Right lobe of liver (tissue), 6 donors: ENCODE measurements around the gene MAML3. TPM values are rescaled to one million over a fixed set of nuclear protein-coding genes. Genes with fewer than 3 reads are reported as not detected.

Experiments
- ATAC-seq, 4 donors: fragments of 200-7000 bp; cut with Tn5 transposase; one replicate each; pipeline ENCODE4 v1.9.1; 2020; ENCODE audit warnings: mild to moderate bottlenecking in 4 of 4, moderate library complexity in 4 of 4
- DNase-seq, 3 donors: peaks; one replicate each; pipeline ENCODE4 v3.0.0-alpha.2; 2020
- H3K27ac ChIP-seq, 3 donors: fragments of 200-600 bp; one replicate each; pipeline ENCODE4 v1.8.0; 2022
- H3K27me3 ChIP-seq, 2 donors: fragments of 200-600 bp; one replicate each; pipeline ENCODE4 v1.8.0; 2022
- H3K36me3 ChIP-seq, 4 donors: fragments of 200-600 bp; sonication (generic) in 1 of 4; one replicate each; pipeline versions ENCODE4 v1.5.1 to v1.8.0; 2017 to 2022; ENCODE audit warnings: control low read depth in 1 of 4
- H3K4me1 ChIP-seq, 4 donors: fragments of 200-600 bp; sonication (generic) in 1 of 4; one replicate each; pipeline versions ENCODE4 v1.5.1 to v1.8.0; 2017 to 2022; ENCODE audit warnings: control low read depth in 1 of 4
- H3K4me3 ChIP-seq, 3 donors: fragments of 200-600 bp; one replicate each; pipeline ENCODE4 v1.8.0; 2022
- H3K9me3 ChIP-seq, 4 donors: fragments of 200-600 bp; sonication (generic) in 1 of 4; one replicate each; pipeline versions ENCODE4 v1.5.1 to v1.8.0; 2017 to 2022; ENCODE audit warnings: control low read depth in 1 of 4
- CTCF ChIP-seq, 4 donors: fragments of 200-600 bp in 3 of 4; fragments of 450-650 bp in 1 of 4; IDR thresholded peaks; one replicate each; pipeline versions ENCODE4 v1.5.1 to v1.8.0; 2016 to 2022; ENCODE audit warnings: antibody characterized with exemption in 4 of 4, mild to moderate bottlenecking in 2 of 4
- POLR2A ChIP-seq: fragments of 450-650 bp; IDR thresholded peaks from one replicate; pipeline ENCODE4 v1.6.1; 2017; ENCODE audit warnings: antibody characterized with exemption, mild to moderate bottlenecking
- WGBS: methylation state at CpG from one replicate; pipeline ENCODE4 v1.1.6; 2018; ENCODE audit warnings: low coverage, low lambda C conversion rate; ENCODE audit not compliant: insufficient coverage; ENCODE audit errors: missing lambda C conversion rate; 5-methylcytosine and 5-hydroxymethylcytosine counted together
- intact Hi-C, 2 donors: fragments of 100-400 bp; cut with DNase I; formaldehyde crosslinking; loops; one replicate each; pipeline versions ENCODE4 v1.11.2 to v1.14.1; 2022
- total RNA-seq, 6 experiments: library from RNA; depleted of rRNA in 2 of 6; stranded (reverse); fragments of >200 nt in 2 of 6; fragmentation: NEBNext Ultra II Directional in 3 of 6; extraction: Animal tissue kit (Norgen Biotek cat#: 25700) in 3 of 6; gene quantifications; one replicate each; pipeline versions ENCODE4 v1.1.0 to v1.2.4, GENCODE V29; 2016 to 2023
- donor health status: DM: no; HTN: yes; CAD: no.
- donor health status: DM: no; HTN: no; CAD: no.
- donor health status: DM: no; HTN: no; CAD: no.
- donor health status: DM: no; HTN: yes; CAD: no.
- donor health status: DM: no; HTN: yes; CAD: no.

The MAML3 gene
- total RNA-seq, 6 experiments from 2014 or later: 2.6 to 7.8 (median 5.0) TPM

GRCh38 chr4:139762720-139763119 is 391.3 kb downstream of the MAML3 start:
- intact Hi-C loops: no loop called here
- H3K27me3 ChIP-seq: no peaks in the 10 kb centered on the region
- ATAC-seq: peak; percentile 46 to 70 (median 64)
- H3K4me1 ChIP-seq: peaks cover 0 to 9% (median 0%) of the 10 kb centered on the region in 4 donors
- H3K4me3 ChIP-seq: no peak overlapping the region
- H3K36me3 ChIP-seq: no peaks in the 10 kb centered on the region
- no peaks in the 10 kb centered on the region for H3K9me3 ChIP-seq
- TF ChIP-seq CTCF (IDR thresholded peaks at IDR 0.05): no peak
- TF ChIP-seq POLR2A: no peak
- WGBS: 45% methylated on average over 4 of the region's 5 CpGs
- DNase-seq: no peak
- H3K27ac ChIP-seq: peak overlapping the region in 2 of 3 donors; percentile 21 to 54

GRCh38 chr4:139761461-139761860 is 392.5 kb downstream of the MAML3 start:
- DNase-seq (no peak), ATAC-seq (peak in 1 of 4 donors; percentile 22)
- Histone ChIP-seq H3K27me3 (no peaks in the 10 kb centered on the region), H3K4me1 (peaks cover 0 to 9% (median 0%) of the 10 kb centered on the region in 4 donors), H3K36me3 (no peaks in the 10 kb centered on the region), H3K27ac (no peak overlapping the region), H3K9me3 (no peaks in the 10 kb centered on the region), H3K4me3 (no peak overlapping the region)
- intact Hi-C loops: no loop called here
- TF ChIP-seq CTCF (IDR thresholded peaks at IDR 0.05) (peak in 3 of 4 donors; percentile 6 to 14 (median 7)), POLR2A (no peak)
- 52% methylated on average over 4 of the region's 4 CpGs for WGBS

GRCh38 chr4:139760567-139760966 is 393.4 kb downstream of the MAML3 start:
- DNase-seq (no peak), ATAC-seq (no peak)
- Histone ChIP-seq H3K9me3 (no peaks in the 10 kb centered on the region), H3K36me3 (no peaks in the 10 kb centered on the region), H3K4me1 (peaks cover 0 to 9% (median 0%) of the 10 kb centered on the region in 4 donors), H3K4me3 (no peak overlapping the region), H3K27ac (no peak overlapping the region), H3K27me3 (no peaks in the 10 kb centered on the region)
- WGBS: 66% methylated on average over 3 of the region's 4 CpGs
- intact Hi-C loops: no loop called here
- no peak for TF ChIP-seq POLR2A
- no peak for TF ChIP-seq CTCF (IDR thresholded peaks at IDR 0.05)

- ATAC-seq (no peak), DNase-seq (no peak)
- intact Hi-C loops: no loop called here
- WGBS: 100% methylated on average over 1 of the region's 4 CpGs
- Histone ChIP-seq H3K27ac (no peak overlapping the region), H3K27me3 (no peaks in the 10 kb centered on the region), H3K9me3 (no peaks in the 10 kb centered on the region), H3K4me3 (no peak overlapping the region), H3K4me1 (peaks cover 0 to 5% (median 0%) of the 10 kb centered on the region in 4 donors), H3K36me3 (no peaks in the 10 kb centered on the region)
- no peak for TF ChIP-seq CTCF (IDR thresholded peaks at IDR 0.05)
- TF ChIP-seq POLR2A: no peak
Observed at GRCh38 chr4:139759097-139759496, 394.9 kb downstream of the MAML3 start.
